SK-N-MC (cell line): Measurements from ENCODE around the gene MAP6.

Experiments
- DNase-seq: peaks from one replicate; pipeline ENCODE4 v3.0.0-alpha.2; 2011; ENCODE audit warnings: low read depth, low spot score
- H3K27ac ChIP-seq: fragments of 200-600 bp; sonication (generic); 2 replicates; pipeline ENCODE4 v1.5.1; 2016; ENCODE audit warnings: mixed run types
- H3K36me3 ChIP-seq: fragments of 200-600 bp; sonication (generic); 2 replicates; pipeline ENCODE4 v1.6.1; 2017; ENCODE audit warnings: antibody characterized with exemption, low read length, mixed read lengths; ENCODE audit not compliant: insufficient read depth
- H3K4me3 ChIP-seq: fragments of 200-600 bp; sonication (generic); 2 replicates; pipeline ENCODE4 v1.5.1; 2016
- H3K9ac ChIP-seq: fragments of 200-600 bp; sonication (generic); 2 replicates; pipeline ENCODE4 v1.8.0; 2017; ENCODE audit warnings: mixed run types, mixed read lengths; ENCODE audit not compliant: insufficient read length
- H3K9me3 ChIP-seq: fragments of 200-600 bp; sonication (generic); 2 replicates; pipeline ENCODE4 v1.6.1; 2017; ENCODE audit warnings: low read depth, mild to moderate bottlenecking, antibody characterized with exemption, low read length, moderate library complexity, mixed read lengths
- EZH2 ChIP-seq: fragments of 200-600 bp; sonication (generic); IDR thresholded peaks from one replicate; pipeline ENCODE4 v1.6.1; 2017; ENCODE audit warnings: antibody characterized with exemption
- FOXP2 ChIP-seq: optimal IDR thresholded peaks from 2 replicates; pipeline ENCODE3; 2011; ENCODE audit warnings: mild to moderate bottlenecking, moderate library complexity; ENCODE audit not compliant: insufficient read depth; ENCODE audit errors: extremely low read length, control extremely low read depth
- POLR2AphosphoS5 ChIP-seq: IDR thresholded peaks from 2 replicates; pipeline ENCODE4 v1.6.1; 2012; ENCODE audit warnings: mild to moderate bottlenecking, low read depth, low read length, borderline replicate concordance

Gene MAP6

DNA sequence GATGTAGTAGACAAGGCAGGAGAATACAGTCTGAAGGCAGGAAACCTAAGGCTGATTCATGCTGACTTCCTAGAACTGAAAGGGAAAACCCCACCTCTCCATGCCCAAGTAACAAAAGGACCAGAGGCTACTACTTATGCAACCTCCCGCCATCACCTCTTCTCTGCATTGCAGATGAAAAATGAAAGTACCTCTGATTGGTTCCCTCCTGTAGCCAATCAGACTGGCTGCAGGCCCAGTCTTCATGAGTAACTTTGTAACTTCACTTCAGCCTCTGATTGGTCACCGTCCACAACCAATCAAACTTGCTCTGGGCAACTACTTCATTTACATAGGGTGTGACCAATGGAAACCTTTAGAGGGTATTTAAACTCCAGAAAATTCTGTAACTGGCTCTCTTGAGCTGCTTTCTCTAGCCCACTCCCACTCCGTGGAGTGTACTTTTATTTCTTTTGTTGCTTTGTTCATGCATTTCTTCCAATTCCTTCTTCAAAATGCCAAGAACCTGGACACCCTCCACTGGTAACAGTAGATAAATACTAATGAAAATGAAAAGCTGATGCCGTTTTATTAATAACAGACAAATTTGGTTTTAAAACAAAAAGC is 5.2 kb upstream of the MAP6 start:
- DNase-seq = no peak
- H3K4me3 ChIP-seq = no peak overlapping the region
- no peaks in the 10 kb centered on the region for H3K9me3 ChIP-seq
- TF ChIP-seq EZH2 (no peak), POLR2AphosphoS5 (no peak), FOXP2 (no peak)
- no peaks in the 10 kb centered on the region for H3K36me3 ChIP-seq
- no peak overlapping the region for H3K9ac ChIP-seq
- no peak overlapping the region for H3K27ac ChIP-seq

DNA sequence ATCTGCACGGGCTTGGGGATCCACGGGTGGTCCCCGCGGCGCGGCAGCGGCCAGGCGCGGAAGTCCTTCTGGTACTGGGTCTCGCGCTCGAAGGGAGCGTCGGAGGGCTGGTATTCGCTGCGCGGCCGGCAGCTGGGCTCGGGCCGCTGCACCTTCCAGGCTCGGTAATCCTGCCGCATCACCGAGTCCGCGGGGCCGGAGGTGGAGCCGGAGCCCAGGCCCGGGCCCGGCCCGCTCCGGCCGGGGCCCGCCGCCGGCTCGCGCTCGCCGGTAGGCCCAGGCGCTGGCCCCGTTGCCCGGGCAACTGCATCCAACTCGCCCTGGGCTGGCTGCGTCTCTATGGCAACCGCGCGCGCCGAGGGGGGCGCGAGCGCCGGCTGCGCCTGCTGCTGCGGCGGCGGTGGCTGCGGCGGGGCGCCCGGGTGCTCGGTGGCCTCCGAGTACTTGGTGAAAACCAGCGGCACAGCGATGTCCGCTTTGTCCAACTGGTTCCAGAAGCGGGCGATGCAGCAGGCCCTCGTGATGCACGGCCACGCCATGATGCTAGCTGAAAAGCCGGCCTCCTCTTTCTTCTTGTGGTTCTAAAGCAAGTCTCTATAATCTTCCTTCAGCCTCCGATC is 897 bp downstream of the MAP6 start:
- H3K27ac ChIP-seq = no peak overlapping the region
- TF ChIP-seq POLR2AphosphoS5 (no peak), EZH2 (peak; percentile 76)
- H3K9ac ChIP-seq = no peak overlapping the region
- no peaks in the 10 kb centered on the region for H3K9me3 ChIP-seq
- no peaks in the 10 kb centered on the region for H3K36me3 ChIP-seq
- DNase-seq = no peak
- no peak overlapping the region for H3K4me3 ChIP-seq

DNA sequence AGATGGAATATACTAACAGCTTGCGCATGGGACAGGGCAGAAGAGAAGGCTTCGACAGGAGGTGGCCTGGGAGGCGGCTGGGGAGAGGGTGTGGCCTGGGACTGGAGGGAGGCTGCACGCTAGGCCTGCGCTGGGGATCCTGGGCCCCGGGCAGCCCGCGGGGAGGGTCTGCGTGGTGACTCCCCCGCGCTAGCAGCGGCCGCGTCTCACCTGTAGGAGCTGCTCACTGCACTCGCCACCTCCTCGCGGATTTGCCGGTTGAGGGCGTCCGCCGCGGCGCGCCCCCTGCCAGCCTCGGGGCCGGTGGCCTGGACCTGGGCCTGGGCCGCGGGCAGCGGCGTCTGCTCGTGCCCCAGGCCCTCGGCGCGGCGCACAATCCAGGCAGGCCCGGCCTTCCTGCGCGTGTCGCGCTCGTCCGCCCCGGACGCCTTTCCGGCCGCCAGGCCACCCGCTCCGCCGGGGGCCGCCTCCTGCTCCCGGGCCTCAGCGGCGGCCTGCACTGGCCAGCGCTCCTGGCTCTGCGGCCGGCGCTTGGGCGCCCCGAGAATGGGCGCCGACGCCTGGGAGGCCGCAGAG is 1.5 kb downstream of the MAP6 start:
- no peaks in the 10 kb centered on the region for H3K36me3 ChIP-seq
- no peak overlapping the region for H3K27ac ChIP-seq
- no peak overlapping the region for H3K4me3 ChIP-seq
- no peak for DNase-seq
- H3K9me3 ChIP-seq = no peaks in the 10 kb centered on the region
- no peak overlapping the region for H3K9ac ChIP-seq
- no peak for TF ChIP-seq POLR2AphosphoS5
- no peak for TF ChIP-seq FOXP2
- no peak for TF ChIP-seq EZH2

DNA sequence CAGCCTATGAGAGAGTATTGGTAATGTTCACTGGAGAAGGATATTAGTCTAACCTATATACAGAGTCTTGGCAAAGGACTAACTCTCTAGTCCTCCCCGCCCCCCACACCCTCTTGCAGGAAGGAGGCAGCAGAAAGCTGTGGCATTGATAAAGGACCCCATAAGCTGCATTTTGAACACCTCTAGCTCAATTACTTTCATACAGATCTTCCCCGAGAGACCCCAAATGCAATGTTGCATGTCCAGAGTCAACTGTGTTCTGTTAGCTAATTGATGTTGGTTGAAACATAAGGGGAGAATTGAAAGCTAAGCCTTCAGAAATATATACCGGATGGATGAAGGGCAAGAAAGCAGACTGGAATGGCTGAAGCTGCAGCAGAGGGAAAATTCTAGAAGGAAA is 2.8 kb downstream of the MAP6 start:
- Histone ChIP-seq H3K27ac (no peak overlapping the region), H3K9ac (no peak overlapping the region), H3K9me3 (no peaks in the 10 kb centered on the region), H3K4me3 (no peak overlapping the region), H3K36me3 (no peaks in the 10 kb centered on the region)
- DNase-seq = no peak
- TF ChIP-seq EZH2 (no peak), FOXP2 (no peak), POLR2AphosphoS5 (no peak)

- TF ChIP-seq FOXP2 = no peak
- TF ChIP-seq POLR2AphosphoS5 = no peak
- TF ChIP-seq EZH2 = no peak
- H3K36me3 ChIP-seq = no peaks in the 10 kb centered on the region
- H3K9me3 ChIP-seq = no peaks in the 10 kb centered on the region
- no peak overlapping the region for H3K9ac ChIP-seq
- no peak for DNase-seq
- H3K27ac ChIP-seq = no peak overlapping the region
- H3K4me3 ChIP-seq = no peak overlapping the region
These were observed 3.7 kb downstream of the MAP6 start for GRCh38 chr11:75665126-75665525.

DNA sequence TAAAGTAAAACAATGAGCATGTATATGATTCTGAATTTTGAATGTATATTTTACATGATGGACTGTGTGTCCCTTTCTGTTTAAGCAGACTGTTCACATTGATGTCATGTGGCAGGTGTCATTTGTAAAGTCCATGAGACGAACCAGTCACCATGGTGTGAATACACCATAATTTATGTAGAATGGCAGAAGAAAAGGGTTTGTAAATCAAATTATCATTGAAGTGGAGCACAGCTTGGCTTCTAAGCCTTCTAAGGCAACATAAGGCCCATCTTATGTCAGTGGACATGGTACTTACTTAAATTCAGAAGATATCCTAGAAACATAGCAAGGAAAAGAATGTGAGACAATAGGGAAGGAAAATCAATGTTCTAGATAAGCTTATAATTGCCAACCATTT is 4.4 kb downstream of the MAP6 start:
- no peak for DNase-seq
- Histone ChIP-seq H3K9me3 (no peaks in the 10 kb centered on the region), H3K4me3 (no peak overlapping the region), H3K36me3 (no peaks in the 10 kb centered on the region), H3K9ac (no peak overlapping the region), H3K27ac (no peak overlapping the region)
- TF ChIP-seq POLR2AphosphoS5 = no peak
- TF ChIP-seq EZH2 = no peak
- no peak for TF ChIP-seq FOXP2

- no peak for TF ChIP-seq EZH2
- no peak for TF ChIP-seq POLR2AphosphoS5
- no peak for TF ChIP-seq FOXP2
- no peak for DNase-seq
- no peaks in the 10 kb centered on the region for H3K36me3 ChIP-seq
- no peaks in the 10 kb centered on the region for H3K9me3 ChIP-seq
- no peak overlapping the region for H3K27ac ChIP-seq
- no peak overlapping the region for H3K9ac ChIP-seq
- H3K4me3 ChIP-seq = no peak overlapping the region
These were observed 5.0 kb downstream of the MAP6 start for GRCh38 chr11:75663808-75664207.

DNA sequence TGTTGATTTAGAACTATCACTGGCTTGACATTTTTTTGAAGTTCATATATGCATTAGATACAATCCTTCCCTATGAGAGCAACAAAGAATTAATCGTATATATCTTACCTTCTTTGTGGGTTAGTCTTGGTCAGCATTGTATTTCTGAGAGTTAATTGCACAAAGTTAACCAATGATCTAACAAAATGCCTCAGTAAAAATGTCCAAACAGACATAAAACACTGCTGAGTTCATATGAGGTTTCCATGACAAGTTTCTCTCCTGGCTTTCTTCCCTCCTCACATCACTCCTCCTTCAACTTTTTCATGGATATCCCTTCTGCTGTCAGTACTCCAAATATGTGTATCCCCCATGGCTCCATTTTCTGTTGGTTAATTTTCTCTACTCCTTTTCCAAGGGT is 9.0 kb downstream of the MAP6 start:
- no peak overlapping the region for H3K27ac ChIP-seq
- no peaks in the 10 kb centered on the region for H3K9me3 ChIP-seq
- H3K4me3 ChIP-seq = no peak overlapping the region
- DNase-seq = no peak
- H3K36me3 ChIP-seq = no peaks in the 10 kb centered on the region
- no peak overlapping the region for H3K9ac ChIP-seq
- TF ChIP-seq POLR2AphosphoS5 (no peak), FOXP2 (no peak)

DNA sequence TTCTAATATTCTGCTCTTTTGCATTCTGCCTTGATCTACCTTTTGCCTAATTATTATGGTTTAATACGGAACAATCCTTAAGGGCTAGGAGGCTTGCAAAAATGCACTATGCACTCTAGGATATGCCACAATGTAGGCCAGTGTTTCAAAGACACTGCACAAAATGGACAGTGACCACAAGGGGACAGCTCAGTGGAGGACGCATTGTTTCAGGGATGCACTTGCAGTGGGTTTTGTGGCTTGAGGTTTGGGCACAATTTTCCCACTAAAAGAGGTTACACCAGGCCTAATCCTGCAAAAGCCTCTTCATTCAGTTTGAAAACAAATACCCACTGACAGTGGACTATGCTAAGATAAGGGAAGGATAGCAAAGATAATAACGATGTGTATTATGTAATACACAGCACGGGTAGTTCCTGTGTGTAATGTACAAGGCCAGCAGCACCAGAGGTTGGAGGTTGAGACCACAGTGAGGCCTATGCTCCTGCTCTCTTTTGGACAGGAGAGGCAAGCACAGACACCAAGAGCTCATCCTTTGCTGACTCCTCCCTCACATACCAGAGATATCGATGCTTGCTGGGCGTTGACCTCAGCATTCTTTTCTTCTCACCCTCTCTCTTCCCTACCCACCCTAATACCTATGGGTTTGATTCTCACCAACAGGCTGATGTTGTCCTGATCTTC is 12.7 kb downstream of the MAP6 start:
- H3K9me3 ChIP-seq = no peaks in the 10 kb centered on the region
- no peak overlapping the region for H3K4me3 ChIP-seq
- H3K27ac ChIP-seq = no peak overlapping the region
- TF ChIP-seq EZH2 (no peak), FOXP2 (no peak), POLR2AphosphoS5 (no peak)
- no peak overlapping the region for H3K9ac ChIP-seq
- no peak for DNase-seq
- H3K36me3 ChIP-seq = no peaks in the 10 kb centered on the region
